ENCODE results near the gene CYTH2.
"Not testable (repeated sequence)": the region's sequence is repeated elsewhere in the genome, so short reads cannot be mapped to it uniquely, and the experiment has no call there.

CYTH2 gene

DNA sequence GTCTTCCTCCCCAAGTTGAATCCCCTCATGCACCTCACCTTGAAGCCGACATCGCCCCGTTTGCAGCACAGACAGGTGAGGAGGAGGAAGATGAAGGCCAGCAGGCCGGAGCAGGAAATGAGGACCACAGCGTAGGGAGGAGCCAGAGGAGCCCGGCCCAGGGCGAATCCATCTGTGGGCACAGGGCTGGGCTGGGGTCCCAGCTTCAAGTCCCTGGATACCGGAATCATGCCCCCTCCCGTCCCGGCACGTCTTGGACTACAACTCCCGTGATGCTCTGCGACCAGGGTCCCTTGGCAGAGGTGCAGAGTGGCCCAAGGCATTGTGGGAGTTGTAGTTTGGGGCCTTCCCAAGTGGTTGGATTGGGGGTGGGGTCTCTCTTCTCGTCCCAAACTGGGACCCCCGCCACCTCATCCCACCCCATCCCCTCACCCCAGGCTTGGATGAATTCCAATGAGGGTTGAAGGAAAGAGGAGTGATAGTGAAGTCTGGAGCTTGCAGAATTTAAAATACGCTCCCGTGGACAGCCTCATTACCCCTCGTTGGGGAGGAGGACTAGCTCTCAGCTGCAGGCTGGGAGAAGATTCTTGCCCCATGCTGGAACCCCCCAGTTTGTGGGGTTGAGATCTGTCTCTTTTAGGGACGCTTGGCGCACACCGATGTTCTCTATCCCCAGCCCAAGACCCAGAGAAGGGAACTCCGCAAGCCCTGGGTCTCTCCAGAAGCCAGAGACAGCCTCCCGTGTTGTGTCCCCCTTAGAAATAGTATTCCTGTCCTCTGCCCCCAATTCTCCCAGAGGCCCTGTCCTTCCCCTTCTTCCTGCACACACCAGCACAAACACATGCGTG, 41.5 kb downstream of the CYTH2 start:
- peak in 57 of 58 donors; percentile 23 to 89 (median 74) for DNase-seq

GRCh38 chr19:48511321-48511731, 42.2 kb downstream of the CYTH2 start:
- peak in 6 of 58 donors; percentile 40 to 64 (median 48) for DNase-seq

GRCh38 chr19:48511800-48512503, 42.8 kb downstream of the CYTH2 start, which contains the start of gene LMTK3:
Gene LMTK3 (minus strand): TSS chr19:48511835. CDS start chr19:48511576, 259 bp downstream.
- DNase-seq, result peak; percentile 56 to 95 (median 86)

- DNase-seq, result peak in 2 of 58 donors; percentile 23 to 36
These were observed 43.5 kb downstream of the CYTH2 start for GRCh38 chr19:48512504-48513288.

- peak; percentile 46 to 91 (median 79) for DNase-seq
These were observed 44.3 kb downstream of the CYTH2 start for GRCh38 chr19:48513289-48514122.

DNA sequence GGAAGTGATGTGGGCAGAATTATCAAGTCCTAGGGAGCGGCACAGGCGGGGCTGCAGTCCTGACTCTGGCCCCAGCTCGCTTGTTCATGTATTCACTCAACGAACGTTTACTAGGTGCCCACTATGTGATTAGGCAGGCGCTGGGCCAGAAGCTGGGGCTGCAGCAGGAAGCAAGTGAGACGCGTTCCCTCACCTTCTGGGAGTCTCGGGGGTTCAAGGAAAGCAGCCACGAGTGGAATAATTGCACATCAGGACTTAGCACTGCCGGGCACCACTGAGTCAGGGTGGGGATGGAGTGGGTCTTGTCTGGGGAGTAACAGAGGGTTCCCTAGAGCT, 44.9 kb downstream of the CYTH2 start:
- peak in 2 of 58 donors; percentile 69 to 70 for DNase-seq

DNA sequence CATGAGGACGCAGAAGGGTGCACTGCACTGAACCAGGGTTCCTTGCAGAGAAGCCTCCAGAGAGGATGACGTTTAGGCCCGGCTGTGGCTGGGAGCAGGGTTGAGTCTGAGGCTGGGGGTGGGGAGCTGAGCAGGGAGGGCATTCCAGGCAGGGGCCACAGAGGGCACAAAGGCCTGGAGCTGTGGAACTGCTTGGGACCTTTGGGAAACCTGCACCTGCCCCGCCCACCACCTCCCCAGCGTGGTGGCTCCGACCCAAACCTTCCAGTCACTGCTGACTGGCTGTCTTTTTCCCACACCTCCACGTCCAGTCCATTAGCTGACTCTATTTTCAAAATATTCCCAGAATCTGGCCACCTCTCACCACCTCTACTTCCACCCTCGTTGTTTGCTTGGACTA, 47.4 kb downstream of the CYTH2 start:
- DNase-seq, result no peak

DNA sequence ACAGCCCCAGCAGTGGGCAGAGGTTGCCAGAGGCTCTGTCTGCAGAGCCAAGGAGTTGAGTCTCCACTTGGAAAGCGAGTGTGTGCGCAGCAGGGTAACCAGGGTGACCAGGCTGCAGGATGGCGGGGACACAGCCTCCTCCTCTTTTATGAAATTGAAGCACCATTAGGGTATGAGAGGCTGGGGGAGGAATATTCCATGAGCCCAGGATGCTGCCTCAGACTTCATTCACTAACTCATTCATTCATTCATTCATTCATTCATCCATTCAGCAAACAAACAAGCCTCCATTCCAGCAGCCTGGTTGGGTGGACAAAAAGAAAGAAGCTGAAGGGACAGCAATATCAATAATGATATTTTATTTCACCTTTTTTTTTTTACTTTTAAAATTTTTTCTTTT, 49.0 kb downstream of the CYTH2 start:
- DNase-seq, result no peak

DNA sequence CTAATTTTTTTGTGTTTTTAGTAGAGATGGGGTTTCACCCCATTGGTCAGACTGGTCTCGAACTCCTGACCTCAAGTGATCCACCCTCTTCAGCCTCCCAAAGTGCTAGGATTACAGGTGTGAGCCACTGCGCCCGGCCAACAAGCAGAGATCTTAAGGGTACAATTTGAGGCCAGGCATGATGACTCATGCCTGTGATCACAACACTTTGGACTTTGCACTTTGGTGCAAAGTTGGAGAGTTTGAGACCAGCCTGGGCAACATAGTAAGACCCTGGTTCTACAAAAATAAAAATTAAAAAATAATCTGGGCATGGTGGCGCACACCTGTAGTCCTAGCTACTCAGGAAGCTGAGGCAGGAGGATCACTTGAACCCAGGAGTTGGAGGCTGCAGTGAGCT, 50.3 kb downstream of the CYTH2 start:
- DNase-seq, result not testable (repeated sequence)

DNA sequence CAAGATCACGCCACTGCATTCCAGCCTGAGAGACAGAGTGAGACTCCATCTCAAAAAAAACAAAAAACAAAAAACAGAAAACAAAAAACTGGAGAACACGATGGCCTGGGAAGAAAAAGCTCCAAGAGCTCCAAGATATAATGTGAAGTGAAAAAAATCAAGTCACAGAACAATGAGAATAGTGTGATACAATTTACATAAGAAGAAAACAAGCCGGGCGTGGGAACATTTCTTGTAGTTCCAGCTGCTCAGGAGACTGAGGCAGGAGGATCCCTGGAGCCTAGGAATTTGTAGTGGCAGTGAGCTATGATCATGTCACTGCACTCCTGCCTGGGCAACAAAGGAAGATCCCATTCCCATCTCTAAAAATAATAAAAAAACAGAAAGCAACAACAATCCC, 51.0 kb downstream of the CYTH2 start:
- DNase-seq, result no peak

GRCh38 chr19:48524221-48524620, 55.1 kb downstream of the CYTH2 start:
- DNase-seq, result no peak

- no peak for DNase-seq
These were observed 55.6 kb downstream of the CYTH2 start for GRCh38 chr19:48524732-48525131.

DNA sequence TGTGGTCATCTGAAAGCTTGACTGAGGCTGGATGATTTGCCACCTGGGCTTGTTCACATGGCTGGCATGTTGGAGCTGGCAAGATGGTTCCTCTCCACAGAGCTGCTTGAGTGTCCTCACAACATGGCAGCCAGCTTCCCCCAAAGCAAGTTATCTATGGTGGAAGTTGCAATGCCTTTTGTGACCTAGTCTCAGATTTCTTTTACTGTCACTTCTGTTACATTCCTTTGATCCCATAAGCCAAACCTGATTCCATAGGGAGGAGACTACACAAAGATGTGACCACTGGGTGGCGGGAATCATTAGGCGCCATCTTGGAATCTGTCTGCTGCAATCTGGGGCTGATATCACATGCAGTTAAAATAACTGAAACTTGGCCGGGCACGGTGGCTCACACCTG, 60.0 kb downstream of the CYTH2 start:
- no peak for DNase-seq

DNA sequence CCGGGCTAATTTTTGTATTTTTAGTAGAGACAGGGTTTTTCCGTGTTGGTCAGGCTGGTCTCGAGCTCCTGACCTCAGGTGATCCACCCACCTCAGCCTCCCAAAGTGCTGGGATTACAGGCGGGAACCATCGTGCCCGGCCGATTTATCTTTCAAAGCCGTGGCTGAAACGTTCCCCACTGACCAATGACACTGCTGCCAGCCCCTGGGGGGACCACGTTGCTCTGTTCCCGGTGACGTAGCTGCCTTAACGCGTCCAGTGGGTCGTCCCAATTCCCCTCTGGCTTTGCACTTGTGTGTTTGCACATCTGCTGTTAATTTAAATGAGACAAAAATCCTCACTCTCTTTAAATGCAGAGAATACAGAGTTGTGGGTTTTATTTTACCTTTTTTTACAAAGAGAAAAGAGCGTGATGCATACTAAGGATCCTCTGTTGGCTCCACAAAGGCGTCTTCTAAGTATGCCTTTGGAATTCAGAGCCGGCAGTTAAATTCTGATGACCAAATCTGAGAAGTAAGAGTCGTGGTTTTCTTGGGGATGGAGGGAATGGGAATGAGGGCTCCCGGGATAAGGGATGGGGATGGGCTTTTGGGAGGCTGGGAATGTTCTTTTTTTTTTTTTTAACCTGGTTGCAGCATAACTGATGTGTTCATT, 61.0 kb downstream of the CYTH2 start:
- no peak for DNase-seq

GRCh38 chr19:48530770-48531169, 61.6 kb downstream of the CYTH2 start:
- no peak for DNase-seq

All from anterior cingulate cortex (tissue), 58 donors.